ENCODE data around the gene PFKFB2. TPM values are rescaled to one million over a fixed set of nuclear protein-coding genes. Genes with fewer than 3 reads are reported as not detected.

PFKFB2 gene
- total RNA-seq, result 68.2 TPM
- long read RNA-seq, full-length matches to known transcripts, result 21 of 36 reads
- long read RNA-seq, partial matches to known transcripts, result 4 of 36 reads
- long read RNA-seq, other reads (novel, unspliced or antisense), result 11 of 36 reads

- peak; percentile 98 for DNase-seq (ENCODE audit: missing footprints)
- ATAC-seq, result peak; percentile 92
- intact Hi-C loops (cut with DNase I), result loop anchor here (10.0 kb wide), 1 partner anchor 262 kb away; no protein-coding TSS in a partner anchor
Observed at GRCh38 chr1:207052911-207053769, at the start of gene PFKFB2. Gene PFKFB2, plus strand, starts transcription at chr1:207053275. Its CDS starts 1,443 bp downstream, at chr1:207054718.

GRCh38 chr1:207004931-207005830 is 47.9 kb upstream of the PFKFB2 start:
- DNase-seq (ENCODE audit: missing footprints), result no peak
- intact Hi-C loops (cut with DNase I), result no loop called here
- ATAC-seq, result peak; percentile 63

GRCh38 chr1:207006083-207006482 is 47.0 kb upstream of the PFKFB2 start:
- DNase-seq (ENCODE audit: missing footprints) (no peak), ATAC-seq (no peak)
- intact Hi-C loops (cut with DNase I), result no loop called here

- intact Hi-C loops (cut with DNase I), result no loop called here
- ATAC-seq, result no peak
- DNase-seq (ENCODE audit: missing footprints), result no peak
Observed at GRCh38 chr1:207006914-207007313, 46.2 kb upstream of the PFKFB2 start.

- intact Hi-C loops (cut with DNase I), result no loop called here
- ATAC-seq, result no peak
- DNase-seq (ENCODE audit: missing footprints), result no peak
Observed at GRCh38 chr1:207007352-207008033, 45.6 kb upstream of the PFKFB2 start.

GRCh38 chr1:207009182-207009850 is 43.8 kb upstream of the PFKFB2 start:
- DNase-seq (ENCODE audit: missing footprints) (no peak), ATAC-seq (no peak)
- intact Hi-C loops (cut with DNase I), result no loop called here

GRCh38 chr1:207009945-207010344 is 43.1 kb upstream of the PFKFB2 start:
- intact Hi-C loops (cut with DNase I), result no loop called here
- ATAC-seq, result no peak
- DNase-seq (ENCODE audit: missing footprints), result no peak

GRCh38 chr1:207010726-207011125 is 42.3 kb upstream of the PFKFB2 start:
- ATAC-seq (no peak), DNase-seq (ENCODE audit: missing footprints) (no peak)
- intact Hi-C loops (cut with DNase I), result no loop called here

- no peak for ATAC-seq
- intact Hi-C loops (cut with DNase I), result no loop called here
- DNase-seq (ENCODE audit: missing footprints), result no peak
Observed at GRCh38 chr1:207013321-207014085, 39.6 kb upstream of the PFKFB2 start.

- DNase-seq (ENCODE audit: missing footprints) (no peak), ATAC-seq (no peak)
- intact Hi-C loops (cut with DNase I), result no loop called here
Observed at GRCh38 chr1:207014728-207015127, 38.3 kb upstream of the PFKFB2 start.

- DNase-seq (ENCODE audit: missing footprints) (no peak), ATAC-seq (no peak)
- intact Hi-C loops (cut with DNase I), result no loop called here
Observed at GRCh38 chr1:207015791-207016190, 37.3 kb upstream of the PFKFB2 start.

GRCh38 chr1:207017615-207018559 is 35.2 kb upstream of the PFKFB2 start:
- intact Hi-C loops (cut with DNase I), result no loop called here
- DNase-seq (ENCODE audit: missing footprints) (no peak), ATAC-seq (peak; percentile 54)

GRCh38 chr1:207018707-207019106 is 34.4 kb upstream of the PFKFB2 start:
- ATAC-seq, result no peak
- DNase-seq (ENCODE audit: missing footprints), result no peak
- intact Hi-C loops (cut with DNase I), result no loop called here

GRCh38 chr1:207019161-207019560 is 33.9 kb upstream of the PFKFB2 start:
- DNase-seq (ENCODE audit: missing footprints) (no peak), ATAC-seq (no peak)
- intact Hi-C loops (cut with DNase I), result no loop called here

- ATAC-seq, result no peak
- intact Hi-C loops (cut with DNase I), result no loop called here
- DNase-seq (ENCODE audit: missing footprints), result no peak
Observed at GRCh38 chr1:207019661-207020060, 33.4 kb upstream of the PFKFB2 start.

GRCh38 chr1:207020065-207020708 is 32.9 kb upstream of the PFKFB2 start:
- no peak for ATAC-seq
- intact Hi-C loops (cut with DNase I), result no loop called here
- no peak for DNase-seq (ENCODE audit: missing footprints)
